OCI-LY7 (cell line): Measurements from ENCODE around the gene RFNG. TPM values are rescaled to one million over a fixed set of nuclear protein-coding genes. Genes with fewer than 3 reads are reported as not detected.

Experiments used
- BruUV-seq: library from RNA; stranded (reverse); fragments of 400-500 nt; replicated peaks from 2 replicates; lab custom pipeline; 2021; lab: Mats Ljungman, UMichigan
- CTCF ChIA-PET: fragments of 300-600 bp; sonication (Branson Sonifier 250); formaldehyde crosslinking; loops from one replicate; lab custom pipeline; 2022; ENCODE audit warnings: antibody characterized with exemption; ENCODE audit not compliant: unreplicated experiment; lab: Charles Lee
- POLR2A ChIA-PET: fragments of 300-600 bp; sonication (Branson Sonifier 250); formaldehyde crosslinking; loops from one replicate; lab custom pipeline; 2022; ENCODE audit warnings: antibody characterized with exemption; lab: Charles Lee
- DNase-seq: peaks from one replicate; pipeline ENCODE4 v3.0.0-alpha.2; 2015; ENCODE audit warnings: low spot score
- H2AFZ ChIP-seq: fragments of 200-600 bp; sonication (generic), shearing (Covaris generic); 2 replicates; pipeline ENCODE4 v1.6.1; 2014; ENCODE audit warnings: mild to moderate bottlenecking, antibody characterized with exemption, low read length, moderate library complexity
- H3K27ac ChIP-seq: fragments of 200-600 bp; sonication (generic); 2 replicates; pipeline ENCODE4 v1.5.1; 2014; ENCODE audit warnings: mixed run types, low read depth, mild to moderate bottlenecking, moderate library complexity, low read length, inconsistent platforms; ENCODE audit not compliant: poor library complexity, severe bottlenecking
- H3K36me3 ChIP-seq: fragments of 200-600 bp; sonication (generic); 2 replicates; pipeline ENCODE4 v1.6.1; 2014; ENCODE audit warnings: mild to moderate bottlenecking, antibody characterized with exemption, low read length, moderate library complexity, mixed read lengths; ENCODE audit not compliant: insufficient read depth
- H3K4me1 ChIP-seq: fragments of 200-600 bp; sonication (generic); 2 replicates; pipeline ENCODE4 v1.5.1; 2014; ENCODE audit warnings: mild to moderate bottlenecking, low read length; ENCODE audit not compliant: insufficient read depth, poor library complexity, severe bottlenecking
- H3K4me2 ChIP-seq: fragments of 200-600 bp; sonication (generic); 2 replicates; pipeline ENCODE4 v1.6.1; 2014; ENCODE audit warnings: mild to moderate bottlenecking, low read length
- H3K4me3 ChIP-seq: fragments of 200-600 bp; sonication (generic); 2 replicates; pipeline ENCODE4 v1.5.1; 2014; ENCODE audit warnings: mild to moderate bottlenecking, low read depth, low read length; ENCODE audit not compliant: poor library complexity, severe bottlenecking
- H3K79me2 ChIP-seq: fragments of 200-600 bp; sonication (generic); 2 replicates; pipeline ENCODE4 v1.6.1; 2016; ENCODE audit warnings: low read depth, mild to moderate bottlenecking, low read length, moderate library complexity, mixed read lengths; ENCODE audit not compliant: insufficient read depth
- H3K9me2 ChIP-seq: fragments of 200-600 bp; sonication (generic); 2 replicates; pipeline ENCODE4 v1.6.1; 2016; ENCODE audit warnings: mild to moderate bottlenecking, low read length, mixed read lengths; ENCODE audit not compliant: insufficient read depth
- H3K9me3 ChIP-seq: fragments of 200-600 bp; sonication (generic); 2 replicates; pipeline ENCODE4 v1.6.1; 2014; ENCODE audit warnings: mild to moderate bottlenecking, mixed run types, low read length, mixed read lengths
- H4K20me1 ChIP-seq: fragments of 200-600 bp; sonication (generic); 2 replicates; pipeline ENCODE4 v1.6.1; 2014; ENCODE audit warnings: mild to moderate bottlenecking, antibody characterized with exemption, low read length, moderate library complexity, mixed read lengths; ENCODE audit not compliant: insufficient read depth
- EZH2phosphoT487 ChIP-seq: fragments of 200-600 bp; sonication (generic); IDR thresholded peaks from 2 replicates; pipeline ENCODE4 v1.6.1; 2018; ENCODE audit warnings: low read depth, borderline replicate concordance, mild to moderate bottlenecking, mixed run types, antibody characterized with exemption, low read length, moderate library complexity, mixed read lengths
- intact Hi-C: fragments of 100-400 bp; cut with micrococcal nuclease; formaldehyde crosslinking; loops from one replicate; pipeline ENCODE4 v1.10.0; 2022; ENCODE audit not compliant: unreplicated experiment
- total RNA-seq, 2 experiments: library from RNA; depleted of rRNA in 1 of 2; stranded (reverse); fragments of >200 nt in 1 of 2; shearing (Covaris generic) in 1 of 2; gene quantifications; 2 replicates each; pipeline ENCODE4 v1.2.3, GENCODE V29; 2014 to 2022
- TF ChIP-seq, protein P1 (sequence below): fragments of 200-600 bp; sonication (generic); conservative IDR thresholded peaks from 2 replicates; pipeline ENCODE4 v1.5.1; 2014; ENCODE audit warnings: mild to moderate bottlenecking, antibody characterized with exemption, low read length, moderate library complexity, mixed read lengths

The RFNG gene
- total RNA-seq, 2 experiments from 2014 or later = 47.3 to 59.4 TPM

DNA sequence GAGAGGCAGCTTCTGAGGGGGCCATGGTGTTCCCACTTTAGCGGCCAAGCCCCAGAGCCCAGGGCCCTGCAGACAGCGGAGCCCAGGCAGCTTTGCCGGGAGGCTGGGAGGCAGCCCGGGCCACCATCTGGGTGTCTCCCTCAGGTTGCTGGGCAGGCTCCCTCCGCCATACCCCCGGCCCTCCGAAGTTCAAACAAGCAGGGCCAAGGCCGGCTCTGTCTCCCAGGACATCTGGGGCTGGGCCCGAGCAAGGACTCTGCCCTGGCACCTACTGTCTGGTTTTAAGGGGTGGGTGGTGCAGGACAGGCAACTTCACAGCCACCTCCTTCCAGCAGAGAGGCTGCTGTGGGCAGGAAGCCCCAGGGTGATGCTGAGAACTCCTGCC is 11.4 kb upstream of the RFNG start:
- Histone ChIP-seq H4K20me1 (no peaks in the 10 kb centered on the region; the same call in 1 of the 2 replicates), H3K9me3 (no peaks in the 10 kb centered on the region), H3K4me3 (no peak overlapping the region), H3K36me3 (peaks cover 61% of the 10 kb centered on the region), H3K4me1 (peaks cover 19% of the 10 kb centered on the region), H3K27ac (no peak overlapping the region), H2AFZ (no peak overlapping the region), H3K79me2 (peaks cover 18% of the 10 kb centered on the region; the same call in 1 of the 2 replicates), H3K9me2 (no peaks in the 10 kb centered on the region), H3K4me2 (no peak overlapping the region)
- TF ChIP-seq, protein P1, sequence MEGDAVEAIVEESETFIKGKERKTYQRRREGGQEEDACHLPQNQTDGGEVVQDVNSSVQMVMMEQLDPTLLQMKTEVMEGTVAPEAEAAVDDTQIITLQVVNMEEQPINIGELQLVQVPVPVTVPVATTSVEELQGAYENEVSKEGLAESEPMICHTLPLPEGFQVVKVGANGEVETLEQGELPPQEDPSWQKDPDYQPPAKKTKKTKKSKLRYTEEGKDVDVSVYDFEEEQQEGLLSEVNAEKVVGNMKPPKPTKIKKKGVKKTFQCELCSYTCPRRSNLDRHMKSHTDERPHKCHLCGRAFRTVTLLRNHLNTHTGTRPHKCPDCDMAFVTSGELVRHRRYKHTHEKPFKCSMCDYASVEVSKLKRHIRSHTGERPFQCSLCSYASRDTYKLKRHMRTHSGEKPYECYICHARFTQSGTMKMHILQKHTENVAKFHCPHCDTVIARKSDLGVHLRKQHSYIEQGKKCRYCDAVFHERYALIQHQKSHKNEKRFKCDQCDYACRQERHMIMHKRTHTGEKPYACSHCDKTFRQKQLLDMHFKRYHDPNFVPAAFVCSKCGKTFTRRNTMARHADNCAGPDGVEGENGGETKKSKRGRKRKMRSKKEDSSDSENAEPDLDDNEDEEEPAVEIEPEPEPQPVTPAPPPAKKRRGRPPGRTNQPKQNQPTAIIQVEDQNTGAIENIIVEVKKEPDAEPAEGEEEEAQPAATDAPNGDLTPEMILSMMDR = no peak
- TF ChIP-seq EZH2phosphoT487 = no peak
- POLR2A ChIA-PET = no interaction called here
- CTCF ChIA-PET = no interaction called here
- no TSS peak for BruUV-seq
- no peak for DNase-seq
- intact Hi-C loops = no loop called here

DNA sequence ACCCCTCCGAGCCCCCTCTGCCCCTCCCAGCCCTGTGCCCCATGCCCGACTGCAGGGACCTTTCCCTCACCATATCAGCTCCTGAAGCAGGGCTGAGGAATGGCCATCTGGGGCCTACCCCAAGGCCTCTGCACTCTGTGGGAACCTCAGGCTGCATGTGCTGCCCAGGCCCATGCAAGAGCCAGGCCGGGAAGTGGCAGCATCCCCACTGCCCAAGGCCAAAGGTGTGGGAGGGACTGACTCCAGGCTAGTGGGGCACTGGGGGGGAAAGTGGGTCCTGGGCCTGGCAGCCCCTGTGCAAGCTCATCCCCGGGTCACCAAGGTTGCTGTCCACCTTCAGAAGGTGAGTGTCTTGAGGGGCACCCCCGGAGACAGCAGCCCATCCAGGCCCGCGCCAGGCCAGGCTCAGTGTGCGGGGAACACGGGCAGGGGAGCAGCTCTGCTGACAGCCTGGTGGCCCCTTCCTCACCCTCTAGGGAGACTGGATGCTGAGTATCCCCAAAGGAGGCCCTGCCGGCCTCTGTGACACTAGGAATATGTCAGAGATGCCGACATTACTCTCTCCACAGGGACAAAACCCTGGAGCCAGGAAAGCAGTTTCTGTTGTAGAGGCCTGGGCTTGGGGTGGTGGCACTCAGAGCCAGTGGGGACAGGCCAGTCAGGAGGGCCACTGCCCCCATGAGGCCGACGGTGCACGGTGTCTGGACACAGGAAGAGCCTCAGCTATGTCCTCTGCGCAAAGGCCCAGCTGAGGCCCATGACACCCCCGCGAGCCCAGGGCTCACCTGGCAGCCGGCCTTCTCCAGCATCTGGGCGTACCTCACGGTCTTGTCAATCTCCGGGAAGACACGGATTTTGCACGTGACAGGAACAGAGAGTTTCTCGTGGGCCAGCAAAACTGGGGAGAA is 10.7 kb upstream of the RFNG start:
- H4K20me1 ChIP-seq = no peaks in the 10 kb centered on the region; the same call in 1 of the 2 replicates
- no peak overlapping the region for H2AFZ ChIP-seq
- no peak overlapping the region for H3K4me2 ChIP-seq
- TF ChIP-seq, protein P1 = no peak
- no peak for TF ChIP-seq EZH2phosphoT487
- H3K9me3 ChIP-seq = no peaks in the 10 kb centered on the region
- CTCF ChIA-PET = no interaction called here
- intact Hi-C loops = no loop called here
- peaks cover 19% of the 10 kb centered on the region for H3K4me1 ChIP-seq
- no peak overlapping the region for H3K27ac ChIP-seq
- DNase-seq = no peak
- H3K9me2 ChIP-seq = no peaks in the 10 kb centered on the region
- POLR2A ChIA-PET = no interaction called here
- no TSS peak for BruUV-seq
- H3K4me3 ChIP-seq = no peak overlapping the region
- peaks cover 18% of the 10 kb centered on the region; the same call in 1 of the 2 replicates for H3K79me2 ChIP-seq
- peaks cover 68% of the 10 kb centered on the region for H3K36me3 ChIP-seq
